ENCODE results near the gene RPLP1. TPM values are rescaled to one million over a fixed set of nuclear protein-coding genes. Genes with fewer than 3 reads are reported as not detected.

Gene RPLP1
- total RNA-seq, 1 donor: 73.8 TPM

DNA sequence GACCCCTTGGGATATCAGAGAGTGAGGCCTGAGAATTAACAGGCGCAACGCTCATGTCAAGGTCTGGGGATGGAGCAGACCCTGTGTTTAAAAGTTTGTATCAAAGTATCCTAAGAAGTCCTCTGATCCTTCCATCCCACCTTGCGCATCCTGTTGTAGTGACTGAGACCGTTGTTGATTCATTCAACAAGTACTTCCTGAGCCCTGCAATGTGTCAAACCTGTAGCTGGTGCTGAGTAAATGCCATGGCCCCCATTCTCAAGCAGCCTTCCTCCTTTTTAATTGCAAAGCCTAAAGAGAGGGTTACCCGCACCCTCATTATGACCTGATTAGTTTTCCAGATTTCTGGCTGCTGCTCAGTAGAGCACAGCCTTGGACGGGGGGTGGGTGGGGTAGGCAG is 46.4 kb downstream of the RPLP1 start:
- TF ChIP-seq, protein P1, sequence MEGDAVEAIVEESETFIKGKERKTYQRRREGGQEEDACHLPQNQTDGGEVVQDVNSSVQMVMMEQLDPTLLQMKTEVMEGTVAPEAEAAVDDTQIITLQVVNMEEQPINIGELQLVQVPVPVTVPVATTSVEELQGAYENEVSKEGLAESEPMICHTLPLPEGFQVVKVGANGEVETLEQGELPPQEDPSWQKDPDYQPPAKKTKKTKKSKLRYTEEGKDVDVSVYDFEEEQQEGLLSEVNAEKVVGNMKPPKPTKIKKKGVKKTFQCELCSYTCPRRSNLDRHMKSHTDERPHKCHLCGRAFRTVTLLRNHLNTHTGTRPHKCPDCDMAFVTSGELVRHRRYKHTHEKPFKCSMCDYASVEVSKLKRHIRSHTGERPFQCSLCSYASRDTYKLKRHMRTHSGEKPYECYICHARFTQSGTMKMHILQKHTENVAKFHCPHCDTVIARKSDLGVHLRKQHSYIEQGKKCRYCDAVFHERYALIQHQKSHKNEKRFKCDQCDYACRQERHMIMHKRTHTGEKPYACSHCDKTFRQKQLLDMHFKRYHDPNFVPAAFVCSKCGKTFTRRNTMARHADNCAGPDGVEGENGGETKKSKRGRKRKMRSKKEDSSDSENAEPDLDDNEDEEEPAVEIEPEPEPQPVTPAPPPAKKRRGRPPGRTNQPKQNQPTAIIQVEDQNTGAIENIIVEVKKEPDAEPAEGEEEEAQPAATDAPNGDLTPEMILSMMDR (IDR thresholded peaks at IDR 0.05; ENCODE audit: insufficient read depth, low read depth, low read length): no peak

DNA sequence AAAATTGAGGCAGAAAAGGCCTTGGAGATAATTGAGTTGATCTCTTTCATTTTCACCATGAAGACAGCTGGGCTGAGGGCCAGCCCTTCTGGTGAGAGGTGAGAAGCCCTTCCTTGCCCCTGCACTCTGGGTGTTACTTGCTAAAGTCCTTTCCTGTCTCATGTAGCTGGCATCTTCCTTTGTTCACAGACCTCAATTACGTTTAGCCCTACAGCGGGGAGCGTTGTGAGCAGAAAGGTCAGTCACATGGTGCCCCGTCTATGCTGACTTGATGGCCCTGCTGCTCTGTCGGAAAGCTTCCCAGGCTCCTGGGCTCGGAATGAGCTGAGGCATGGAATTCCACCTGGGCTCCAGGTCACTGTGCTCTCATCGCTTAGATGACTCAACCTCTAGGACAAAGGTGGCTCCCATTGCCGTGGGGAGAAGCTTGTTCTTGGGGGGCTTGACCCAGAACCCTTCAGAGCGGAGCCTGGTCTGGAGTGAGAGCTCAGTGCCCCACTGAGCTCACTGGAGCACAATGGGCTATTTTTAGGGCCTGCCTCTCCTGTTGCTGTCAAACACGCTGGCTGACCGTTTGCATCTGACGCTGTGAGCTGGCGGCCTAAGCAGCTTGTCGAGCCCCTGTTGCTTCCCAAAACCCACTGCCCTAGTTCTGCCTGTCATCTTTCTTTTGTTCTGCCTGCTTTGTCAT is 47.0 kb downstream of the RPLP1 start:
- no peak for DNase-seq (ENCODE audit: low read depth)
- no peak overlapping the region for H3K4me3 ChIP-seq (ENCODE audit: low read depth, low read length)
- TF ChIP-seq, protein P1 (IDR thresholded peaks at IDR 0.05; ENCODE audit: insufficient read depth, low read depth, low read length): no peak

More for the DNA sequence above, 46.4 kb downstream of the RPLP1 start:
- no peak for DNase-seq (ENCODE audit: low read depth)
- H3K4me3 ChIP-seq (ENCODE audit: low read depth, low read length): no peak overlapping the region

DNA sequence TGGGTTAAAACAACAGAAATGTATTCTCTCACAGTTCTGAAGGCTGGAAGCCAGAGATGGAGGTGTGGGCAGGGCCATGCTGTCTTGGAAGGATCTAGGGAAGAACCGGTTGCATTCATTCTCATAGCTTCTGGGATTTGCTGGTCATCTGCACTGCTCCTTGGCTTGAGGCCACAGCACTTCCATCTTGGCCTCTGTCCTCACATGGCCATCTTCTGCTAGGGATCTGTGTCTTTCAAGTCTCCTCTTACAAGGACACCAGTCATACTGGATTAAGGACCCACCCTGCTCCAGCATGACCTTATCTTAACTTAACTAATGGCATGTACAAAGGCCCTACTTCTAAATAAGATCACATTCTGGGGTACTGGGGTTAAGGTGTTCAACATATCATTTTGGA is 47.7 kb downstream of the RPLP1 start:
- TF ChIP-seq, protein P1 (IDR thresholded peaks at IDR 0.05; ENCODE audit: insufficient read depth, low read depth, low read length): no peak
- no peak overlapping the region for H3K4me3 ChIP-seq (ENCODE audit: low read depth, low read length)
- no peak for DNase-seq (ENCODE audit: low read depth)

DNA sequence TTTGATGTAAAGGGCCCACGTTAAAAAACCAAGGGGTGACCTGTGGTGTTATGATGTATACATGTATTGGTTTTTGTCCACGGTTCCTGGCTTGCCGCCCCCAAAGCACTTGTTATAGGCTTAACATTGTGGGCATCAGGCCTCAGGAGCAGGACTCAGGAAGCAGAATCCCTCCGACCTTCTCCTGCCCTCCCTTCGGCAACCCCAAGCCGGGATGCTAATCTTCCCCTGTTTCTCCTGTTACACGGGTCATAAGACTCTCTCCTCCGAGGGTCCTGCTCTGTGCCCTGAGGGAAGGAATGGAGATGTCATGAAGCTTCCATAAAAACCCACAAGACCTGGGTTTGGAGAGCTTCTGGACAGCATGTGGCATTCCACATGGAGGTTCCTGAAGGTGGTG is 48.8 kb downstream of the RPLP1 start:
- DNase-seq (ENCODE audit: low read depth): no peak
- H3K4me3 ChIP-seq (ENCODE audit: low read depth, low read length): no peak overlapping the region
- TF ChIP-seq, protein P1 (IDR thresholded peaks at IDR 0.05; ENCODE audit: insufficient read depth, low read depth, low read length): no peak

DNA sequence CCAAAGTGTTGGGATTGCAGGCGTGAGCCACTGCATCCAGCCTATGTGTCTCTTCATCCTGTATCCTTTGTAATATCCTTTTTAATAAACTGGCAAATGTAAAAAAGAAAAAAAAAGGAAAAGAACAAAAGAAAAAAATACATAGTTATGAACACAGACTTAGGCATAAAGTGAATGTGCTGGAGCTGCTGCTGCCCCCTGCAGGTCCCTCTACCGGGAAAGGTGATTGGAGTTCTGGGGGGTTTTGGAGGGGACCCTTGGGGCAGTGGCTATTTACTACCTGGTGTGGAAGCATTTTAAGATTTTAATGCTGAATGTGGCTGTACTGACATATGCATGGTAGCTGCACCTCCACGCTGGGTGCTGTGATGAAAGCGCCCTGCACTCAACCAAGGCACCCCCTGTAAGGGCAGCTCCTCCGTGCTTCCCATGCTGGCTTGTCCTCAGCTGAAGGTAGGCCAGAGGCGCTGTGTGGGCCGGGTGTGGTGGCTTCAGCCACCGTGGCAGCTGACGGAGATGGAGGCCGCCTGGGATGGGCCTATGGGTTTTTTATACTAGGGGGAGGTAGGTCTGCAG is 49.9 kb downstream of the RPLP1 start:
- DNase-seq (ENCODE audit: low read depth): no peak
- TF ChIP-seq, protein P1 (IDR thresholded peaks at IDR 0.05; ENCODE audit: insufficient read depth, low read depth, low read length): no peak
- H3K4me3 ChIP-seq (ENCODE audit: low read depth, low read length): no peak overlapping the region

DNA sequence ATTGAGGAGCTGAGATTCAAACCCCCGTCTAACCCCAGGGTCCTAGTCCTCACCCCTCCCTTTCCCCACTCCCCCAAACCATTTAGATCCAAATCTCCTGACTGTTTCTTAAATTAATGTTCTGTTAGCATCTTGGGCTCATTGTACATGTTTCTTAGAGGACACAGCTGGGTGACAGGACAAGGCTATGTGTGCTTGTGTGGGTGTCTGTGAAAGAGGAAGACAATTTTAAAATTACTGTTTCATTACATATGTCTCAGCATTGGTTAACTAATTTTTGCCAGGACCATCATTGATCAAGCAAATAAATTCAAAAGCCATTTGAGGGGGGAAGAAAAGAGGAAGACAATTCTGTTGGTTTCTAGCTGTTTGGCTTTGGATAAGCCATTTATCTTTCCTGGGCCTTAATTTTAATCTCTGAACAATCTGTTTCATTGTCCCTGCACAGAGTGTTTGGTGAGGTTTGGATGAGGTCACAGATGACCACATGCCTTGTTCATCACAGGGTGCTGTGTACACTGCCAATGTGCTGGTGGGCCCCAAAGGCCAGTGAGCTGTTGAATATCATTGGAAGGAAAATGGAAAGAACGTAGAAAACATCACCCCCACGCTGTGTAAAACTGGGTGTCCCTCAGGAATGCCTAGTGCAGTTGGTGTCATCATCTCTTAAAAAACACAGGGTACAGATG is 51.9 kb downstream of the RPLP1 start:
- no peak for DNase-seq (ENCODE audit: low read depth)
- TF ChIP-seq, protein P1 (IDR thresholded peaks at IDR 0.05; ENCODE audit: insufficient read depth, low read depth, low read length): no peak
- no peak overlapping the region for H3K4me3 ChIP-seq (ENCODE audit: low read depth, low read length)

Small RNAs within 50 kb of the gene (small RNA-seq; reads per million reads assigned to genes)
- 0.28 reads per million for gene RF00012

Other genes with a start within 250 kb of the RPLP1 start
- 0.97 and 1.3 TPM in 2 replicates for gene PAQR5, start 153.9 kb upstream of the RPLP1 start, total RNA-seq
- 34.5 and 60.5 TPM in 2 replicates for gene KIF23, start 38.5 kb upstream of the RPLP1 start, total RNA-seq